Stimulated activated CD8-positive, alpha-beta memory T cell treated with anti-CD3 and anti-CD28 coated beads, Interleukin-12 subunit alpha, Interleukin-12 subunit beta, amount 100 ng/mL, for 4 hours (primary cell): Measurements from ENCODE around the gene DIP2B.
"Not testable (repeated sequence)": the region's sequence is repeated elsewhere in the genome, so short reads cannot be mapped to it uniquely, and the experiment has no call there.

Source experiments
- DNase-seq: peaks from one replicate; pipeline ENCODE4 v3.0.0-alpha.2; 2020; ENCODE audit warnings: low read depth

The DIP2B gene

GRCh38 chr12:50504798-50505674 is at the start of gene DIP2B:
Gene DIP2B, plus strand, starts transcription at chr12:50504985. Its CDS starts 156 bp downstream, at chr12:50505141.
- peak; percentile 87 for DNase-seq

- DNase-seq, result no peak
These were observed 46.2 kb upstream of the DIP2B start for GRCh38 chr12:50458606-50459005.

GRCh38 chr12:50467439-50467838 is 37.3 kb upstream of the DIP2B start:
- DNase-seq, result no peak

- DNase-seq, result no peak
These were observed 27.4 kb upstream of the DIP2B start for GRCh38 chr12:50477241-50477832.

- DNase-seq, result no peak
These were observed 22.2 kb upstream of the DIP2B start for GRCh38 chr12:50482571-50482970.

GRCh38 chr12:50483488-50483887 is 21.3 kb upstream of the DIP2B start:
- DNase-seq, result no peak

GRCh38 chr12:50488801-50489200 is 16.0 kb upstream of the DIP2B start:
- no peak for DNase-seq

- DNase-seq, result not testable (repeated sequence)
These were observed 6.7 kb upstream of the DIP2B start for GRCh38 chr12:50498119-50498518.

GRCh38 chr12:50505675-50506530 is 1.1 kb downstream of the DIP2B start:
- no peak for DNase-seq

- no peak for DNase-seq
These were observed 2.1 kb downstream of the DIP2B start for GRCh38 chr12:50506753-50507473.

- no peak for DNase-seq
These were observed 2.7 kb downstream of the DIP2B start for GRCh38 chr12:50507474-50507838.

- DNase-seq, result no peak
These were observed 3.1 kb downstream of the DIP2B start for GRCh38 chr12:50507930-50508329.

GRCh38 chr12:50508414-50508813 is 3.6 kb downstream of the DIP2B start:
- DNase-seq, result no peak

- DNase-seq, result no peak
These were observed 4.3 kb downstream of the DIP2B start for GRCh38 chr12:50508970-50509663.

- DNase-seq, result no peak
These were observed 9.9 kb downstream of the DIP2B start for GRCh38 chr12:50514526-50515276.

GRCh38 chr12:50515587-50515986 is 10.8 kb downstream of the DIP2B start:
- DNase-seq, result no peak

GRCh38 chr12:50517421-50518048 is 12.8 kb downstream of the DIP2B start:
- DNase-seq, result no peak

GRCh38 chr12:50518090-50518489 is 13.3 kb downstream of the DIP2B start:
- DNase-seq, result no peak

- no peak for DNase-seq
These were observed 14.6 kb downstream of the DIP2B start for GRCh38 chr12:50519353-50519752.
